GM21529 (cell line): ENCODE data around the gene MACROD2.

Experiments
- ATAC-seq: cut with Tn5 transposase; IDR thresholded peaks from one replicate; pipeline ENCODE4 v1.9.1; 2021; ENCODE audit not compliant: unreplicated experiment

MACROD2 gene

DNA sequence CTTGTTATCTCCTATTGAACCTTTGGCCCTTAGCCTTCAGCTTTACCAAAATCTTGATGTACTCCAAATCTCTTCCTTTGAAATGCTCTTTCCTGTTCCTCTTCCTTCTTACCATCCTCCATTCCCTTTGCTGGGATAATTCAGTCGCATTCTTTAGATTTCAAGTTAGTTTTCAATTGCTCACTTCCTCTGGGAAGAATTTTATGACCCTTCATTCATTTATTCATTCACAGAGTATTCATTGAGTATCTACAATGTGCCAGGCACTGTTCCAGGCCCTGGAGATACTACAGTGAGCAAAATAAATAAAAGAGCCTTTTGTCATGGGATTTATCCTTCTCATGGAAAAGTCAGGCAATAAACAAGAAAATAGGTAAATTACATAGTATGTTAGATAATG lies 890.3 kb downstream of the MACROD2 start:
- no peak for ATAC-seq

DNA sequence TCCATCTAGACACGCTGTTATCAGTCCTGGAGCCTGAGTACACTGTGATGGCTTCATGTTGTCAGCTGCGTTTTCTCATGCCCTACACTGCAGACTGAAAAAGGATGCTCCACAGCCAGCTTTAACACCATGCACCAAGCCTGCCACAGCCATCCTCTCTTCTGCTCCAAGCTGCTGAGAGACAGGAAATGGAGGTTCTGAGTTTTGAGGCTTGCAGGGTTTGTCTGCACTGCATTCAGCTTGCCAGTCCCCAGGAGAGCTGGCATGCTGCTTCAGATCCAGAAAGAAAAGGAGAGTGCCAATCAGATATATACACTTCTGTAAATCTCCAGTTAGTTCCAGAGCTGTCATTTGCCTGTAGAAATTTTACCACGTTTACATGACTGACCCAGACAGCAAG lies 892.8 kb downstream of the MACROD2 start:
- ATAC-seq: no peak

- no peak for ATAC-seq
These were observed 894.4 kb downstream of the MACROD2 start for GRCh38 chr20:14889496-14890255.

DNA sequence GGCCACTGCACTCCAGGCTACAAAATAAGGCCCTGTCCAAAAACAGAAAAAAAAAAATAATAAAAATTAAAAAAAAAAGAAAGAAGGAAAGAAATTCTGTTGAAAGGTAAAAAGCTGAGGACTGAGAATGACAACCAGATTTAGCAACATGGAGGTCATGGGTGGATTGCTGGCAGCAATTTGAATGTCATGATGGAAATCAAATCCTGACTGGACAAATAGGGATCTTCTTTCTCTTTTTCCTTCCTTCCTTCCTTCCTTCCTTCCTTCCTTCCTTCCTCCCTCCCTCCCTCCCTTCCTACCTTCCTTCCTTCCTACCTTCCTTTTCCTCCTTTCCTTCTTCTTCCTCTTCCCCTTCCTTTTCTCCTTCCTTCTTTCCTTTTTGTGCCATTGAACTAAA lies 895.4 kb downstream of the MACROD2 start:
- no peak for ATAC-seq

- no peak for ATAC-seq
These were observed 897.5 kb downstream of the MACROD2 start for GRCh38 chr20:14892782-14893181.

GRCh38 chr20:14896569-14896968 lies 901.3 kb downstream of the MACROD2 start:
- ATAC-seq: no peak

GRCh38 chr20:14897608-14898007 lies 902.3 kb downstream of the MACROD2 start:
- no peak for ATAC-seq

GRCh38 chr20:14902432-14903089 lies 907.2 kb downstream of the MACROD2 start:
- peak; percentile 97 for ATAC-seq

- no peak for ATAC-seq
These were observed 911.7 kb downstream of the MACROD2 start for GRCh38 chr20:14906908-14907434.

DNA sequence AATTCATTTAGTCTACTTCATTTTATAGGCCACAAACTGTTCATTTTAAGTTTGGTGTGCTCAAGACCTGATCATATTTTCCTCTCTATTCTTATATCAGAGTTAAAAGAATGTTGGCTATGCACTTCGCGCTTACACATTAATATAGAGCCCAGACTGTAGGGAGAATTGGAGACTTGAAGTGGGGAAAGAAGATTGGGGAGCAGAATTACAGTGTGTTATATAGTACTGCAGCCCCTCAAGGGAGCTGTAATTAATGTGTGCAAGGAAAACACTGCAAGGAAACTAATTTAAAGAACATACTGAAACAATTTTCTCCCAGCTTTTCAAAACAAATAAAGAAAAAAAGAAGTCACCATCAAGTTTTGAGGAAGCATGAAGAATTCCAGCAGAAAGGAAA lies 914.8 kb downstream of the MACROD2 start:
- ATAC-seq: no peak

DNA sequence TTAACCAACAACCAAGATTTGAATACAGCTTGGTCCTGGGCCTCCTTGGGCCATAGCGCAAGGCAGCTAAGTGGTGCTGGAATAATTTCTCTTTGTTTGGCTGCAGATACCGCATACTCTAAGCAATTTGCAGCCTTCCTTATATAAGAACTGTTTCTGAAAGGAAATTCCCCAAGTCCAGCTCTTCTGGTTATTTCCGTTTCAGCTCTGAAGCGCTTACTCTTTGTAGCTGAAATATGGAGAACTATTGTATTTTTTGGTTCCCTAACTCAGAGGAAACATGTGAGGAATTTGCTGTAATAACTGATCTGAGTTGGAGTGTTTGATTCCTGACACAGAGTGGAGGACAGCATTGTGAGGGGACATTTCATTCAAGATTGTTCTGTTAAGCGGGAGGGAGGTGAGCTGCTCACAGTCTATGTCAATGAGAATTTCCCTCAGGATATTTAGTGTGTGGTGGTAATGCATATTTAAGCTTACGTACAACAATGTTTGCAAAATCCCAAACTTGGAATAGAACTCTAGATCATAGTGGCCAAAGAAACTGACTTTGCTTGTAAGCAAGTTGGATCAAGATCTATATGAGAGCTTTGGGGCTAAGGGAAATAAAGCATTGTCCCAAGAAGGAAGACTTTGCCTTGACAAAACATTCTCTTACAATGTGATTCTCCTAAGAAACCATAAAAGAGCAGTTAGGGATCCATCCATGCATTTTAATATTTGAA lies 918.7 kb downstream of the MACROD2 start:
- ATAC-seq: no peak

GRCh38 chr20:14914633-14915032 lies 919.3 kb downstream of the MACROD2 start:
- ATAC-seq: no peak

GRCh38 chr20:14915356-14915755 lies 920.0 kb downstream of the MACROD2 start:
- ATAC-seq: no peak

- ATAC-seq: no peak
These were observed 921.1 kb downstream of the MACROD2 start for GRCh38 chr20:14916360-14916920.

- ATAC-seq: no peak
These were observed 923.0 kb downstream of the MACROD2 start for GRCh38 chr20:14918281-14918680.

- no peak for ATAC-seq
These were observed 923.7 kb downstream of the MACROD2 start for GRCh38 chr20:14918976-14919375.

GRCh38 chr20:14919501-14920081 lies 924.3 kb downstream of the MACROD2 start:
- ATAC-seq: no peak

- ATAC-seq: no peak
These were observed 926.2 kb downstream of the MACROD2 start for GRCh38 chr20:14921513-14921912.

GRCh38 chr20:14922503-14923267 lies 927.4 kb downstream of the MACROD2 start:
- ATAC-seq: no peak

DNA sequence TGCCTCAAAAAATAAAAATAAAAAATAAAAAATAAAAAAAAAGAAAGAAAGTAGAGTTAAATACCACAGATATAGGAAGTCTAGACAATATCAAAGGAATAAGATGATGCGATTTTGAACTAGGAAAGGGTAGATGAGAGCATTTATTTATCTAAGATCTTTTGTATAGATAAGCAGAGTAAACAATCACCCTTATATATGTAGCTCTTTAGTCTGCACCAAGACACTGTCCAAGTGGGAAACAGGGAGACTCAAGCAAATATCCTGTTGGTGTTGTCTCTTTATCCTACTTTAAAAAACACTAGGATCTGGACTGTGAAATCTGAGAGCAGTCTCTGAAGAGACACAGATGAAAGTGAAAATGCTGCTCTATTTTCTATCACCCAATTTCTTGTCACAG lies 929.1 kb downstream of the MACROD2 start:
- ATAC-seq: no peak
